Esophagus muscularis mucosa (tissue), 4 donors: ENCODE measurements around the gene ACTR6. TPM values are rescaled to one million over a fixed set of nuclear protein-coding genes. Genes with fewer than 3 reads are reported as not detected.
A peak's percentile ranks its signal among the peaks of the same experiment; 100 is the strongest.
"Not testable (repeated sequence)": the region's sequence is repeated elsewhere in the genome, so short reads cannot be mapped to it uniquely, and the experiment has no call there.

Source experiments
- DNase-seq: peaks from one replicate; pipeline ENCODE4 v3.0.0-alpha.2; 2017; ENCODE audit errors: extremely low spot score
- H3K27ac ChIP-seq, 4 donors: fragments of 200-600 bp; sonication (generic); replicated peaks in 1 of 4; 1 replicate in 3 of 4; 2 replicates in 1 of 4; pipeline ENCODE4 v1.5.1; 2016 to 2019; ENCODE audit warnings: mild to moderate bottlenecking in 1 of 4
- H3K27me3 ChIP-seq, 4 donors: fragments of 200-600 bp; sonication (generic); one replicate each; pipeline versions ENCODE4 v1.5.1 to v1.6.0; 2016 to 2019
- H3K36me3 ChIP-seq, 4 donors: fragments of 200-600 bp; sonication (generic); one replicate each; pipeline ENCODE4 v1.5.1; 2016 to 2019
- H3K4me1 ChIP-seq, 4 donors: fragments of 200-600 bp; sonication (generic); one replicate each; pipeline ENCODE4 v1.5.1; 2016 to 2019
- H3K4me3 ChIP-seq, 4 donors: fragments of 200-600 bp; sonication (generic); 1 replicate in 2 of 4; 2 replicates in 2 of 4; pipeline ENCODE4 v1.5.1; 2016 to 2019; ENCODE audit warnings: mild to moderate bottlenecking in 4 of 4, moderate library complexity in 1 of 4
- H3K9me3 ChIP-seq, 4 donors: fragments of 200-600 bp; sonication (generic); 1 replicate in 3 of 4; 2 replicates in 1 of 4; pipeline ENCODE4 v1.5.1; 2016 to 2019
- EP300 ChIP-seq: sonication (generic); formaldehyde crosslinking; IDR thresholded peaks from one replicate; pipeline ENCODE4 v1.6.1; 2017; ENCODE audit warnings: antibody characterized with exemption
- POLR2A ChIP-seq: fragments of 450-650 bp; IDR thresholded peaks from one replicate; pipeline ENCODE4 v1.6.1; 2017; ENCODE audit warnings: antibody characterized with exemption, moderate library complexity, mild to moderate bottlenecking, low read depth
- POLR2AphosphoS5 ChIP-seq, 2 donors: sonication (generic); formaldehyde crosslinking; IDR thresholded peaks; one replicate each; pipeline ENCODE4 v1.6.1; 2017; ENCODE audit warnings: antibody characterized with exemption in 2 of 2
- WGBS: methylation state at CpG from one replicate; pipeline ENCODE4 v1.1.5; 2018; 5-methylcytosine and 5-hydroxymethylcytosine counted together
- intact Hi-C: fragments of 100-400 bp; cut with DNase I; formaldehyde crosslinking; loops from one replicate; pipeline ENCODE4 v1.15.1; 2023
- total RNA-seq, 4 donors: library from RNA; depleted of rRNA; stranded (reverse); fragments of >200 nt; gene quantifications; one replicate each; pipeline versions ENCODE4 v1.1.0 to v1.2.1, GENCODE V29; 2016
- TF ChIP-seq, protein P1 (sequence below), 3 experiments: fragments of 200-600 bp in 2 of 3; fragments of 450-650 bp in 1 of 3; sonication (generic) in 2 of 3; IDR thresholded peaks; one replicate each; pipeline ENCODE4 v1.5.1; 2017 to 2019; ENCODE audit warnings: antibody characterized with exemption in 3 of 3, mild to moderate bottlenecking in 2 of 3, moderate library complexity in 1 of 3

Gene ACTR6
- total RNA-seq, 4 donors from 2014 or later, result 9.6 to 14.2 (median 13.3) TPM

DNA sequence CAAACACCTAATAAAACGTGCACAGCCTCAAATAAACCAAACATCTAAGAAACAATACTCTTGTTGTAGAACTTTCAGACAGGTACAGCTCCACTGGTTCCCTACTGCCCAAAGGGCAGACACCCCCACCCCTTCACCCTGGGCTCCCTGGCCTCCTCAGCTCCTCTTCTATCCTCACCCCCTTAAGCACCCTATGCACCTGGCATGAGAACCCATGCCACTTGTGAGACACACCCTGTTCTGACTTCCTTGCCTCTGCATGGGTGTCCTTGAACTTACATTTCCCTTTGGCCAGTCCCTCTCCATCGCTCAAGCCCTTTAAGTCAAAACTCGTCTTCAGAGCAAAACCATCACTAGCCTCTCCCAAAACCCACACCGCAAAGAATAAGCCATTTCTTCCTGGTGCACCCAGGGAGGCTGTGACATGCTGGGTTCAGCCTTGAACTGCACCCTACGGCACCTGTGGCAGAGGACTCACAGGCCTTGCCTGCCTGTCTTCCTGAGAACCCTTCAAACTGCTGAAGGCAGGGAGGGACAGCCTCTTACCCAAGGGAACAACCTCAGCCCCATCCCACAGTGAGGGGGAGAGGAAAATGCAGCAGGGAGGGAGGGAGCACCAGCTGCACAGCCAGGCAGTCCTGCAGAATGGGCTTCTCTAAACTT, 12.6 kb upstream of the ACTR6 start:
- intact Hi-C loops, result no loop called here
- WGBS, result 97% methylated on average over 5 of the region's 5 CpGs
- H3K4me3 ChIP-seq, result no peak overlapping the region

DNA sequence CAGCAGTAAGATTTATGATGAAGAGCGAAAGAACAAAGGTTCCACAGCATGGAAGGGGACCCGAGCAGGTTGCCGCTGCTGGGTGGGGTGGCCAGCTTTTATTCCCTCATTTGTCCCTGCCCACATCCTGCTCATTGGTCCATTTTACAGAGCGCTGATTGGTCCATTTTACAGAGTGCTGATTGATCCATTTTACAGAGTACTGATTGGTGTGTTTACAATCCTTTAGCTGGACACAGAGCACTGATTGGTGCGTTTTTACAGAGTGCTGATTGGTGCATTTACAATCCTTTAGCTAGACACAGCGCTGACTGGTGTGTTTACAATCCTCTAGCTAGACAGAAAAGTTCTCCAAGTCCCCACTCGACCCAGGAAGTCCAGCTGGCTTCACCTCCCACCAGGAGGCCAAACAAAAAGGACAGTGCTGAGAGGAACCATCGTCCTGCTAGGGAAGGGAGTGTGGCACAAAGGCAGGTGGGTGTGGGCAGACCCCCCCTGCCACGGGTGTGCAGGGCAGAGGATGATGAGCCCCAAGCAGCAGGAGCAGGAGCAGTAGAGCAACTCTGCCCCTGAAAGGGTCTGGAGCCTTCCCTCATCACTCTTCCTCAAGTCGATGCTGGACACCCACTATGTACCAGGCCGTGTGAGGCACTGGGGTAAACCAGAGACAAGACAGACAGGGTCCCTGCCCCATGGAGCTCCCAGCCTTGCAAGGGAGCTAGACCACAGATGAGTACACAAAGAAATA, 11.6 kb upstream of the ACTR6 start:
- H3K27me3 ChIP-seq, H3K36me3 ChIP-seq, H3K4me3 ChIP-seq, H3K9me3 ChIP-seq, H3K27ac ChIP-seq, intact Hi-C loops: not testable (repeated sequence)
- DNase-seq, result peak; percentile 90
- 95% methylated on average over 11 of the region's 11 CpGs for WGBS
- peaks cover 2 to 25% (median 22%) of the 10 kb centered on the region in 4 donors for H3K4me1 ChIP-seq

More for the DNA sequence above, 12.6 kb upstream of the ACTR6 start:
- TF ChIP-seq POLR2A (no peak), EP300 (no peak), POLR2AphosphoS5 (IDR thresholded peaks at IDR 0.05) (no peak)
- TF ChIP-seq, protein P1, sequence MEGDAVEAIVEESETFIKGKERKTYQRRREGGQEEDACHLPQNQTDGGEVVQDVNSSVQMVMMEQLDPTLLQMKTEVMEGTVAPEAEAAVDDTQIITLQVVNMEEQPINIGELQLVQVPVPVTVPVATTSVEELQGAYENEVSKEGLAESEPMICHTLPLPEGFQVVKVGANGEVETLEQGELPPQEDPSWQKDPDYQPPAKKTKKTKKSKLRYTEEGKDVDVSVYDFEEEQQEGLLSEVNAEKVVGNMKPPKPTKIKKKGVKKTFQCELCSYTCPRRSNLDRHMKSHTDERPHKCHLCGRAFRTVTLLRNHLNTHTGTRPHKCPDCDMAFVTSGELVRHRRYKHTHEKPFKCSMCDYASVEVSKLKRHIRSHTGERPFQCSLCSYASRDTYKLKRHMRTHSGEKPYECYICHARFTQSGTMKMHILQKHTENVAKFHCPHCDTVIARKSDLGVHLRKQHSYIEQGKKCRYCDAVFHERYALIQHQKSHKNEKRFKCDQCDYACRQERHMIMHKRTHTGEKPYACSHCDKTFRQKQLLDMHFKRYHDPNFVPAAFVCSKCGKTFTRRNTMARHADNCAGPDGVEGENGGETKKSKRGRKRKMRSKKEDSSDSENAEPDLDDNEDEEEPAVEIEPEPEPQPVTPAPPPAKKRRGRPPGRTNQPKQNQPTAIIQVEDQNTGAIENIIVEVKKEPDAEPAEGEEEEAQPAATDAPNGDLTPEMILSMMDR (IDR thresholded peaks at IDR 0.05), result no peak
- no peak overlapping the region for H3K27ac ChIP-seq
- no peaks in the 10 kb centered on the region for H3K27me3 ChIP-seq
- no peaks in the 10 kb centered on the region for H3K9me3 ChIP-seq
- H3K4me1 ChIP-seq, result peaks cover 2 to 25% (median 22%) of the 10 kb centered on the region in 4 donors
- DNase-seq, result peak; percentile 55
- no peaks in the 10 kb centered on the region for H3K36me3 ChIP-seq

DNA sequence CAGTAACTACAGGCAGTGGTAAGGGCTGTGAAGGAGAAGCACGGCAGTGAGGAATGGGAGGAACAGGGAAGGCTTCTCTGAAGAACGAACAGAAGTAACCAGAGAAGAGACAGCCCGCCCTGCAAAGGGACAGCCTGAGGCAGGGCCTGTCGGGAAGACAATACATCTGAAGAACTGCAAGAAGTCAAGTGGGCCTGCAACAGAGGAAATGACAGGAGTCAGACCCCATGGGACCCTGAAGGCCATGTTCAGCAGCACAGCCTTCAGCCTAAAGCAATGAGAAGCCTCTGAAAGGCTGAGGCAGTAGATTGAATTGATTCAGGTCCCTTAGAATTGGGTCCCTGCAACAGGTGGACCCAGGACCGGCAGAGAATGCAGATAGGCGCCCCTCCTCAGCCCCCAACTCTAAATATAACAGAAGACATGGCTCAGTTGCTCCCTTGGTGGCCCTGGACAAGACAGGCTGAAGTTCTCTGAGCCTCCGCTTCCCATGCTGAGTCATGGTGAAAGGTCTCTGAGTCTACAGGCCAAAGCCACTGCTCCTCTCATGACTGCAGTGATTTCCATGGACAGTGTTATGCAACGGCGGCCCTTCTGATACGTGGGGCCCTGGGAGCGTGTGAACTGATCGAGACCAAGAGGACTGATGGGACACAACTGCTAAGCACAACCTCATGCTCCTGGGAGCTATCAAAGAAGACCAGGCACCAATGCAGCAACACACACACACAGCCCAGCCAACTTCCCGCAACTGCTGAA, 10.8 kb upstream of the ACTR6 start:
- Histone ChIP-seq H3K4me3 (no peak overlapping the region), H3K4me1 (peaks cover 2 to 20% (median 17%) of the 10 kb centered on the region in 4 donors), H3K9me3 (no peaks in the 10 kb centered on the region), H3K36me3 (peaks cover 0 to 2% (median 0%) of the 10 kb centered on the region in 4 donors), H3K27ac (no peak overlapping the region), H3K27me3 (no peaks in the 10 kb centered on the region)
- peak; percentile 45 for DNase-seq
- 92% methylated on average over 13 of the region's 13 CpGs for WGBS
- intact Hi-C loops, result no loop called here
- TF ChIP-seq, protein P1 (IDR thresholded peaks at IDR 0.05), result no peak
- TF ChIP-seq POLR2A, result no peak
- TF ChIP-seq EP300, result no peak
- no peak for TF ChIP-seq POLR2AphosphoS5 (IDR thresholded peaks at IDR 0.05)

DNA sequence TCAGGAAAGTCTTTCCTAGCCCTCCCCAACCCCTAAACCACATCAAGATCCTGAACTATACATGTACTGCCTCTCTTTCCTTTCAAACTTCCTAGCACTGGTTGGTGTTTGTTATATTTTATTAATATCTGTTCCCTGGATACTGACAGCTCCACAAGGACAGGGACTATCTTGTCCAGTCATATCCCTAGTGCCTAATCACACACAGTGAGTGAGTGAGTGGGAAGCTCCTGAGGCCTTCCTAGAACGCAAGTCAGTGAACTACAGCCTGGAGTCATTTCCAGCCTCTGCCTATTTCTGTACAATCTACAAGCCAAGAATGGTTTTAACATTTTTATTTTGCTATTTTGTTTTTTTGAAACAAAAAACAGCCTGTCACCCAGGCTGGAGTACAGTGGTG, 7.5 kb upstream of the ACTR6 start:
- TF ChIP-seq POLR2A (no peak), POLR2AphosphoS5 (IDR thresholded peaks at IDR 0.05) (no peak), EP300 (no peak)
- TF ChIP-seq, protein P1 (IDR thresholded peaks at IDR 0.05), result no peak
- no peaks in the 10 kb centered on the region for H3K27me3 ChIP-seq
- DNase-seq, result no peak
- H3K4me3 ChIP-seq, result no peak overlapping the region
- no peak overlapping the region for H3K27ac ChIP-seq
- no peaks in the 10 kb centered on the region for H3K4me1 ChIP-seq
- H3K9me3 ChIP-seq, result no peaks in the 10 kb centered on the region
- H3K36me3 ChIP-seq, result peaks cover 0 to 7% (median 3%) of the 10 kb centered on the region in 4 donors
- intact Hi-C loops, result no loop called here
- 100% methylated on average over 1 of the region's 1 CpG for WGBS

DNA sequence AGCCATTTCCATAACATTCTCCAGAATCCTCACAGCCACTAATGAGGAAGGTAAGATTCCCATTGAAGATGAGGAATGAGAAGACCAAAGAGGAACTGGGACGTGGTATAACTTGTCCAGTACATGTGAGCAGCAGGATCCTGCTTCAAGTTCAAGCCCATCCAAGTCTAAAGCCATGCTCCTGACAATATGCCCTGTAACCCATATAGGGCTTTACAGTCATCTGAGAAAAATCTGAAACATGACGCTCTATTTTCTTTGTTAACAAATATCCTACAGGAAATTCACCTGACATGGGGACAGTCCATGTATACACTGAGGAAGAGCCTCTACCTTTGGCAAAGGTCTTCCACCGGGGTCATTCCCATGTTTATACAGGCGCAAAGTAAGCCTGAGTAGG, 3.1 kb upstream of the ACTR6 start:
- Histone ChIP-seq H3K4me1 (peaks cover 21 to 33% (median 25%) of the 10 kb centered on the region in 4 donors), H3K9me3 (no peaks in the 10 kb centered on the region), H3K27me3 (no peaks in the 10 kb centered on the region), H3K36me3 (peaks cover 0 to 9% (median 3%) of the 10 kb centered on the region in 4 donors), H3K27ac (no peak overlapping the region), H3K4me3 (no peak overlapping the region)
- WGBS, result 91% methylated on average over 4 of the region's 4 CpGs
- intact Hi-C loops, result loop anchor here (5.0 kb wide), 1 partner anchor 50 kb away; no protein-coding TSS in a partner anchor
- DNase-seq, result no peak
- TF ChIP-seq, protein P1 (IDR thresholded peaks at IDR 0.05), result no peak
- TF ChIP-seq EP300 (no peak), POLR2A (no peak), POLR2AphosphoS5 (IDR thresholded peaks at IDR 0.05) (no peak)
